Aorta (tissue), 5 donors: Measurements from ENCODE around the gene ZBTB11. TPM values are rescaled to one million over a fixed set of nuclear protein-coding genes. Genes with fewer than 3 reads are reported as not detected.
"Not testable (repeated sequence)": the region's sequence is repeated elsewhere in the genome, so short reads cannot be mapped to it uniquely, and the experiment has no call there.

Source experiments
- ATAC-seq: fragments of 200-7000 bp; cut with Tn5 transposase; one replicate; pipeline ENCODE4 v1.9.1; 2022; ENCODE audit warnings: moderate library complexity; ENCODE audit not compliant: low FRiP score
- DNase-seq, 2 donors: peaks; one replicate each; pipeline ENCODE4 v3.0.0-alpha.2; 2020
- H3K27ac ChIP-seq, 2 donors: one replicate each; pipeline ENCODE4 v1.5.1; 2013; ENCODE audit warnings: low read length in 2 of 2, mild to moderate bottlenecking in 2 of 2, moderate library complexity in 2 of 2, control low read depth in 1 of 2, inconsistent platforms in 1 of 2, low read depth in 1 of 2
- H3K27me3 ChIP-seq, 2 donors: one replicate each; pipeline ENCODE4 v1.6.1; 2013; ENCODE audit warnings: control low read depth in 1 of 2, low read length in 1 of 2, mild to moderate bottlenecking in 1 of 2, moderate library complexity in 1 of 2; ENCODE audit not compliant: insufficient read depth in 2 of 2, control insufficient read depth in 1 of 2
- H3K36me3 ChIP-seq, 2 donors: one replicate each; pipeline ENCODE4 v1.6.1; 2013; ENCODE audit warnings: control low read depth in 1 of 2, low read length in 1 of 2, mild to moderate bottlenecking in 1 of 2; ENCODE audit not compliant: insufficient read depth in 2 of 2, control insufficient read depth in 1 of 2
- H3K4me1 ChIP-seq, 2 donors: one replicate each; pipeline ENCODE4 v1.6.1; 2013; ENCODE audit warnings: low read length in 2 of 2, control low read depth in 1 of 2, mild to moderate bottlenecking in 1 of 2, moderate library complexity in 1 of 2; ENCODE audit not compliant: insufficient read depth in 2 of 2, control insufficient read depth in 1 of 2
- H3K4me3 ChIP-seq, 2 donors: one replicate each; pipeline ENCODE4 v1.5.1; 2013; ENCODE audit warnings: low read length in 2 of 2, control low read depth in 1 of 2, mild to moderate bottlenecking in 1 of 2
- H3K9me3 ChIP-seq: one replicate; pipeline ENCODE4 v1.6.1; 2013; ENCODE audit warnings: mild to moderate bottlenecking, low read length; ENCODE audit not compliant: control insufficient read depth
- WGBS, 2 donors: extraction: QIAGEN DNeasy Blood & Tissue Kit; methylation state at CpG; one replicate each; pipeline ENCODE4 v1.1.7; 2013; 5-methylcytosine and 5-hydroxymethylcytosine counted together
- intact Hi-C, 2 donors: fragments of 100-400 bp; cut with DNase I; formaldehyde crosslinking; loops; one replicate each; pipeline versions ENCODE4 v1.14.2 to v1.15.0; 2022
- polyA plus RNA-seq, 2 donors: library from polyadenylated mRNA; stranded (reverse); fragments of 200-250 nt; gene quantifications; one replicate each; pipeline ENCODE4 v1.2.3, GENCODE V29; 2013
- total RNA-seq, 2 donors: library from RNA; stranded (reverse); fragmentation: NEBNext Ultra II Directional; extraction: Animal tissue kit (Norgen Biotek cat#: 25700); gene quantifications; one replicate each; pipeline ENCODE4 v1.2.1, GENCODE V29; 2021
- donor health status: healthy with polysubstance abuse.
- donor health status: Bipolar disorder and iron deficiency.
- donor health status: DM: no; HTN: no; CAD: no.
- donor health status: DM: no; HTN: no; CAD: no.
- donor health status: DM: yes; HTN: yes; CAD: no.

ZBTB11 gene
- total and polyA plus RNA-seq, 4 donors, result 3.3 to 18.5 (median 10.5) TPM

DNA sequence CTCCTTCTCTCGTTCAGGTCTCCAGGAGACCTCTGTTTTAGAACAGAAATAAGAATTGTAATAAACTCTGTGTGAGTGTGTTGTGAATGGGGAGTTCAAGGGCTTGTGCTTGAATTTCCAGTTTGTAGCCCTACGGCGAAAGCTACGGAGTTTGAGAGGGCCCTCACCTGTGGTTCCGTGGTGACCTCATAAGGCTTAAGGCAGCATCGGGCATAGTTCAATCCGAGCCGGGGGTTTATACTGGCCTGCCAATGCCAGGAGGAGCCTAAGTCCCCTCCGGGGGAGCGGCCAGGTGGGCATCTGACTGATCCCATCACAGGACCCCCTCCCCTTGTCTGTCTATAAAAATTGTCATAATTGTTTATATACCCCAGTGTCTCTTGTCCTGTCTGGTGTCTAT, 43.7 kb downstream of the ZBTB11 start:
- Histone ChIP-seq H3K36me3 (no peaks in the 10 kb centered on the region), H3K27ac (no peak overlapping the region), H3K4me1 (no peaks in the 10 kb centered on the region), H3K4me3 (no peak overlapping the region), H3K9me3 (no peaks in the 10 kb centered on the region), H3K27me3 (no peaks in the 10 kb centered on the region)
- DNase-seq (no peak), ATAC-seq (no peak)
- intact Hi-C loops, result no loop called here
- WGBS, 2 donors, result 87 to 88% methylated on average over 10 of the region's 10 CpGs

DNA sequence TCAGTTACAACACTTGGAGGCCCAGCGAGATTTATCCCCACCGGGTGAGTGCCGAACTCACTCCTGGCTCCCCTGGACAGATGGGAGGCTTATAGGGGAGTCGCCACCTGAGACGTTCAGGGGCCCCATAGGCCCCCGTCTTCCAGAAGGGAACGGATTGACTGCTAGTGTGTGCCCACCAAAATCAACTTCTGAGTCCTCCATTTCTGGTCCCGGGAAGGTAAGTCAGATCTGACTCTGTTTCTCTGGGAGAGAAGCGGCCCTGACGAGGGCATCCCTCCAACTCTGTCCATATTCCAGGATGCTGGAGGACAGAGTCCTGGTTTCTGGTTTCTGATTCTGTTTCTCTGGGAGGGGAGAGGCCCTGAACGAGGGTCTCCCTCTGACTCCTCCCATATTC, 44.3 kb downstream of the ZBTB11 start:
- H3K27ac ChIP-seq, result no peak overlapping the region
- no peaks in the 10 kb centered on the region for H3K4me1 ChIP-seq
- no peaks in the 10 kb centered on the region for H3K27me3 ChIP-seq
- H3K9me3 ChIP-seq, result no peaks in the 10 kb centered on the region
- WGBS, 2 donors, result 76 to 77% methylated on average over 11 of the region's 11 CpGs
- ATAC-seq, result no peak
- intact Hi-C loops, result no loop called here
- no peaks in the 10 kb centered on the region for H3K36me3 ChIP-seq
- no peak for DNase-seq
- H3K4me3 ChIP-seq, result no peak overlapping the region

DNA sequence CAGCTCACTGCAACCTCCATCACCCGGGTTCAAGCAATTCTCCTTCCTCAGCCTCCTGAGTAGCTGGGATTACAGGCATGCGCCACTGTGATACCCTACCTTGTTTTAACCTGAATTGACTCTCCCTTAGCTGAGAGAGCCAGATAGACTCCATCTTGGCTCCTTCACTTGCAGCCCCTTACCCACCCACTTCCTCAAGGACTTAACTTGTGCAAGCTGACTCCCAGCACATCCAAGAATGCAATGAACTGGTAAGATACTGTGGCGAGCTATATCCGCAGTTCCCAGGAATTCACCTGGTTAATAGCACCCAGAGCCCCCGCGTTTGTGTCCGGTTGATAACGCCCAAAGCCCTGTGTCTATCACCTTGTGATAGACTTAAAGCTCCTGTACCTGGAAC, 45.0 kb downstream of the ZBTB11 start:
- H3K27me3 ChIP-seq, DNase-seq, H3K27ac ChIP-seq, H3K9me3 ChIP-seq, ATAC-seq, H3K4me3 ChIP-seq, H3K4me1 ChIP-seq, H3K36me3 ChIP-seq, intact Hi-C loops: not testable (repeated sequence)
- WGBS, 2 donors, result 91 to 92% methylated on average over 8 of the region's 8 CpGs

DNA sequence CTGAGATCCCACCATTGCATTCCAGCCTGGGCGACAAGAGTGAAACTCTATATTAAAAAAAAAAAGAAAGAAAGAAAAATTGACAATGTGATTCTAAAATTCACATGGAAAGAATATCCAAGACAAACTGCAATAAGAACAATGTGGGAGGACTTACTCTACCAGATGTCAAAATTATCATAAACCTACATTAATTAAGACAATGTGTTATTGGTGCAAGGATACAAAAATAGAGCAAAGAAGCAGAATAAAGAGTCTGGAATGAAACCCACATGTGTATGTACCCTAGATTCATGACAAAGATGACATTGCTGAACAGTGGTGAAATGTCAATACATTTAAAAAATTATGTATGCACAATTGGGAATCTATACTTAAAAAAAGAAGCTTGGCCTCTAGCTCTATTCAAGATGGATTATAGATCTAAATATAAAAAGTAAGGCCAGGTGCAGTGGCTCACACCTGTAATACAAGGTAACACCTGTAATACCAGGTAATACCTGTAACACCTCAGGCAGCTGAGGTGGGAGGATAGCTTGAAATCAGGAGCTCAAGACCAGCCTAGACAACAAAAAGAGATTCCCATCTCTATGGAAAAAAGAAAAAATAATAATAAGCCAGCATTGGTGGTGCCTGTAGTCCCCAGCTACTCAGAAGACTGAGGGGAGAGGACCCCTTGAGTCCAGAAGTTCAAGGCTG, 45.7 kb downstream of the ZBTB11 start:
- intact Hi-C loops, result no loop called here
- H3K4me3 ChIP-seq, result no peak overlapping the region
- H3K4me1 ChIP-seq, result no peaks in the 10 kb centered on the region
- DNase-seq (no peak), ATAC-seq (no peak)
- H3K27me3 ChIP-seq, result no peaks in the 10 kb centered on the region
- 88 to 89% methylated on average over 1 of the region's 1 CpG for WGBS, 2 donors
- H3K9me3 ChIP-seq, result no peaks in the 10 kb centered on the region
- no peaks in the 10 kb centered on the region for H3K36me3 ChIP-seq
- no peak overlapping the region for H3K27ac ChIP-seq

DNA sequence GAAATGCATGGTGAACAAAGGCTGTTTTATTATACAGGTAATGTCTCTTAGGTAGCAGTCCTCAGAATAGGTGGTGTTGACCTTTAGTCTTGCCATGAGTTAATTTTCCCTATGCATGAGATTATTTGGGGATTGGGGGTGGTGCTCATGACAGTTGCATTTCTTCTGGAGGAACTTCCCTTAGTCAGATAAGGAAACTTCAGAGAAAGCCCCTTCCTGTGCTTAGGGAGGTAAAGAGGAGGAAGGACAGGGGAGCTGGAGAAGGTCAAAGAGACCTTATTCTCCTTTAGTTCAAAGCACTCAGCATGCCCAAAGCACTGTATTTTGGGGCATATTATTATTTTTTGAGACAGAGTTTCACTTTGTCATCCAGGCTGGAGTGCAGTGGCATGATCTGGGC, 47.7 kb downstream of the ZBTB11 start:
- intact Hi-C loops, result no loop called here
- no peak for ATAC-seq

DNA sequence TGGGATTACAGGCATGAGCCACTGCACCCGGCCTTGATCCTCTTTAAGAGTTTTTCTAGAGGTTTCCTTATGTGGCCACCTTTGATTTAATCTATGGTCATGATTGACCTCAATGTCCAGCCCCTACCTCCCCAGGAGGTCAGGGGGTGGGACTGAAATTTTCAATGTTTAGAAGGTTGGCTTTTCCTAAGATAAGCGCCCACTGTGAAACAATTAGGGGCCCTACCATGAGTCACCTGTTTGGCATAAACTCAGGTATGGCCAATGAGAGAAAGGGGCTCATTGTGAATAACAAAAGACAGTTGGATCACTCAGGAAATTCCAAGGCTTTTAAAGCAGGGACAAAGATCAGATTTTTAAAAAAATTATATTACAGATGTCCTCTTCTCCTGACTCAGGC, 51.1 kb downstream of the ZBTB11 start:
- Histone ChIP-seq H3K4me1 (peaks cover 0 to 1% of the 10 kb centered on the region in 2 donors), H3K9me3 (no peaks in the 10 kb centered on the region), H3K27ac (no peak overlapping the region), H3K4me3 (no peak overlapping the region), H3K36me3 (no peaks in the 10 kb centered on the region), H3K27me3 (no peaks in the 10 kb centered on the region)
- no peak for DNase-seq
- 92 to 93% methylated on average over 2 of the region's 2 CpGs for WGBS, 2 donors
- intact Hi-C loops, result no loop called here
- ATAC-seq, result no peak

More for the DNA sequence above, 47.7 kb downstream of the ZBTB11 start:
- Histone ChIP-seq H3K36me3 (no peaks in the 10 kb centered on the region), H3K4me1 (peaks cover 0 to 1% of the 10 kb centered on the region in 2 donors), H3K4me3 (no peak overlapping the region), H3K9me3 (no peaks in the 10 kb centered on the region), H3K27ac (no peak overlapping the region), H3K27me3 (no peaks in the 10 kb centered on the region)
- no peak for DNase-seq

DNA sequence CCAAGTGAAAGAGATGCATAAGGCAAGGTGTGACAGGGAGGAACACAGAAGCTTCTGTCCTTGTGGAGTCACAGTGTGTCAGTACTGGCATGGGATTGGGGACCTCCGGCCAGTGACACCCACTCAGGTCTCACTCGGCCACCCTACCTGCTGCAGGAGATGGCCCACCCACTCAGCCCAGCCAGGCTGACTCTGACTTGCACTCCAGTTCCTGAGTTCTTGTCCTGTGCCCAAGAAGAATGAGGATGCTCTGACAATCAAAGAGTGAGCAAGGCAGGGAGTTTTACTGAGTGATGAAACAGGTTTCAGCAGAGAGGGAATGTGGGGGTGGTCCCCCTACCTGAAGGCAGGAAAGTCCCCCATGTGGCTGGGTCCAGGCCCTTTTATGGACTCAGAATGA, 52.1 kb downstream of the ZBTB11 start:
- Histone ChIP-seq H3K9me3 (peaks cover under 1% of the 10 kb centered on the region), H3K27ac (no peak overlapping the region), H3K4me1 (peaks cover 0 to 1% of the 10 kb centered on the region in 2 donors), H3K27me3 (no peaks in the 10 kb centered on the region), H3K36me3 (no peaks in the 10 kb centered on the region), H3K4me3 (no peak overlapping the region)
- no peak for DNase-seq
- intact Hi-C loops, result no loop called here
- 85 to 96% methylated on average over 2 of the region's 2 CpGs for WGBS, 2 donors
- no peak for ATAC-seq

DNA sequence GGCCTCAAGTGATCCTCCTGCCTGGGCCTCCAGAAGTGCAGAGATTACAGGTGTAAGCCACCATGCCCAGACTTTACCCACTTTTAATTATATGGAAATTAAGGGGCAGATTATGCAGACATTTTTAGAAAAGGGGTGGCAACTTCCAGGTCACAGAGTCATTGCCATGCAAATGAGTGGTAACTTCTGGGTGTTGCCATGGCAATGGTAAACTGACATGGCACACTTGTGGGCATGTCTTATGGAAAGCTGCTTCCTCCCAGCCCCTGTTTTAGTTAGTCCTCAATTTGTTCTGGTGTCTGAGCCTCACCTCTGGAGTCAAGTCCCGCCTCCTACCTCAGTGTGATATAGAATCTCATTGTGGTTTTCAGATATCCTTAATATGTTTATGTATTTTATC, 53.3 kb downstream of the ZBTB11 start:
- Histone ChIP-seq H3K9me3 (peaks cover 2% of the 10 kb centered on the region), H3K27me3 (no peaks in the 10 kb centered on the region), H3K27ac (no peak overlapping the region), H3K4me1 (peaks cover 0 to 1% of the 10 kb centered on the region in 2 donors), H3K4me3 (no peak overlapping the region), H3K36me3 (no peaks in the 10 kb centered on the region)
- 96% methylated on average over 1 of the region's 1 CpG for WGBS, 2 donors
- intact Hi-C loops, result no loop called here
- ATAC-seq, result no peak
- DNase-seq, result no peak

DNA sequence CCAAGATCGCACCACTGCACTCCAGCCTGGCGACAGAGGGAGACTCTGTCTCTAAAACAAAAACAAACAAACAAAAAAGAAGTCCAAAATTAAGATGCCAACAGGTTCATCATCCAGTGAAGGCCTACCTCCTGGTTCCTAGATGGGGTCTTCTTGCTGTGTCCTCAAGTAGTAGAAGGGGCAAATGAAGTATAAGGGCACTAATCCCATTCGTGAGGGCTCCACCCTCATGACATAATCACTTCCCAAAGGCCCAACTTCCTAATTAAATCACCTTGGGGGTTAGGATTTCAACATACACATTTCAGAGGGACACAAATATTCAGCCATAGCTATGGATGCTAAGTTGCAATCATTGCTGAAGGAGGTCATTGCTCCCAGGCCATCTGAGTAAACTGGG, 57.2 kb downstream of the ZBTB11 start:
- intact Hi-C loops, result no loop called here
- DNase-seq, result no peak
- Histone ChIP-seq H3K4me1 (no peaks in the 10 kb centered on the region), H3K27ac (no peak overlapping the region), H3K9me3 (peaks cover 2% of the 10 kb centered on the region), H3K36me3 (no peaks in the 10 kb centered on the region), H3K4me3 (no peak overlapping the region), H3K27me3 (no peaks in the 10 kb centered on the region)
- 81 to 88% methylated on average over 3 of the region's 3 CpGs for WGBS, 2 donors
- ATAC-seq, result no peak
